Measurements from ENCODE around the gene ZDHHC1.

DNA sequence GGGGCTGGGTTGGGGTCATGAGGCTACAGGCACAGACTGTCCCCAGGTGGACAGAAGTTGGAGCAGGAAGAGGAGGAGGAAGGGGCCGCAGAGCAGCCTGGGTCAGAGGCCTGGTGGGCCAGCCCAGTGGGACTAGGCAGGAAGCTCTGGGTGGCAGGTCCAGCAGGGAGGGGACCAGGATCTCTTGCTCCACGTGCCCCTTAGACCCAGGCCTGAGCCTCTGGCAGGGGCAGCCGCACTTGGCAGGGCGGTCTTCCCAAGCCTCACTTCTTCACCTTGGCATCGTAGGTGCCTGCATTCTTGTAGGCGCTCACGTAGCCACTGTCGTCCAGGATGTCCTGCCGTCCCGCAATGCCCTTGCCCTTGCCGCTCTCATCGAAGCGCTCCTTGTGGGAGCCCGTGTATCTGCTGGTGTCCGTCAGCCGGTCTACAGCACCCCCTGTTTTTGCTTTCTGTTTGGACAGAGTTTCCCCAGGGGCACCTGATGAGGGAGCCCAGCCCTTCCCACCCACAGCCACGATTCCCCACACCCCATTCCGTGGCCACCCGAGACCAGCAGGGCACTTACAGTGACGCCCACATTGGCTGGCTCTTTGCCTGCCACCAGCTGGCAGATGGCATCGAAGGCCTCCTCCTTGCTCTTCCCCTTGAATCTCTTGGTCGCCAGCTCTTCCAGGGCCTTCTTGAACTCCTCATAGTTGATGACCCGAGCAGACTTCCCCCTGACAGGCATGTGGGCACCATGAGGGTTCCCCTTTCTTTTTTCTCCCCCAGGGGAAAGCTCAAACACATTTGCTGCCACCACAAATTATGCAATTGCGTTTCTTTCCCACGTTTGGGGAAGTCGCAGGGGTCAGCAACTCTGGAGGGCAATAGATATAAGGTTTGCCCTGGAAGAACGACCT is 26.1 kb downstream of the ZDHHC1 start:
- no peak for TF ChIP-seq POLR2A (IDR thresholded peaks at IDR 0.05)
- TF ChIP-seq, protein P1, sequence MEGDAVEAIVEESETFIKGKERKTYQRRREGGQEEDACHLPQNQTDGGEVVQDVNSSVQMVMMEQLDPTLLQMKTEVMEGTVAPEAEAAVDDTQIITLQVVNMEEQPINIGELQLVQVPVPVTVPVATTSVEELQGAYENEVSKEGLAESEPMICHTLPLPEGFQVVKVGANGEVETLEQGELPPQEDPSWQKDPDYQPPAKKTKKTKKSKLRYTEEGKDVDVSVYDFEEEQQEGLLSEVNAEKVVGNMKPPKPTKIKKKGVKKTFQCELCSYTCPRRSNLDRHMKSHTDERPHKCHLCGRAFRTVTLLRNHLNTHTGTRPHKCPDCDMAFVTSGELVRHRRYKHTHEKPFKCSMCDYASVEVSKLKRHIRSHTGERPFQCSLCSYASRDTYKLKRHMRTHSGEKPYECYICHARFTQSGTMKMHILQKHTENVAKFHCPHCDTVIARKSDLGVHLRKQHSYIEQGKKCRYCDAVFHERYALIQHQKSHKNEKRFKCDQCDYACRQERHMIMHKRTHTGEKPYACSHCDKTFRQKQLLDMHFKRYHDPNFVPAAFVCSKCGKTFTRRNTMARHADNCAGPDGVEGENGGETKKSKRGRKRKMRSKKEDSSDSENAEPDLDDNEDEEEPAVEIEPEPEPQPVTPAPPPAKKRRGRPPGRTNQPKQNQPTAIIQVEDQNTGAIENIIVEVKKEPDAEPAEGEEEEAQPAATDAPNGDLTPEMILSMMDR (IDR thresholded peaks at IDR 0.05): no peak

Measured in thyroid gland (tissue), 4 donors.